Measurements from ENCODE around the gene COL8A2. TPM values are rescaled to one million over a fixed set of nuclear protein-coding genes. Genes with fewer than 3 reads are reported as not detected.
A peak's percentile ranks its signal among the peaks of the same experiment; 100 is the strongest.

Gene COL8A2
- 0.12 TPM in 2 replicates for total RNA-seq

DNA sequence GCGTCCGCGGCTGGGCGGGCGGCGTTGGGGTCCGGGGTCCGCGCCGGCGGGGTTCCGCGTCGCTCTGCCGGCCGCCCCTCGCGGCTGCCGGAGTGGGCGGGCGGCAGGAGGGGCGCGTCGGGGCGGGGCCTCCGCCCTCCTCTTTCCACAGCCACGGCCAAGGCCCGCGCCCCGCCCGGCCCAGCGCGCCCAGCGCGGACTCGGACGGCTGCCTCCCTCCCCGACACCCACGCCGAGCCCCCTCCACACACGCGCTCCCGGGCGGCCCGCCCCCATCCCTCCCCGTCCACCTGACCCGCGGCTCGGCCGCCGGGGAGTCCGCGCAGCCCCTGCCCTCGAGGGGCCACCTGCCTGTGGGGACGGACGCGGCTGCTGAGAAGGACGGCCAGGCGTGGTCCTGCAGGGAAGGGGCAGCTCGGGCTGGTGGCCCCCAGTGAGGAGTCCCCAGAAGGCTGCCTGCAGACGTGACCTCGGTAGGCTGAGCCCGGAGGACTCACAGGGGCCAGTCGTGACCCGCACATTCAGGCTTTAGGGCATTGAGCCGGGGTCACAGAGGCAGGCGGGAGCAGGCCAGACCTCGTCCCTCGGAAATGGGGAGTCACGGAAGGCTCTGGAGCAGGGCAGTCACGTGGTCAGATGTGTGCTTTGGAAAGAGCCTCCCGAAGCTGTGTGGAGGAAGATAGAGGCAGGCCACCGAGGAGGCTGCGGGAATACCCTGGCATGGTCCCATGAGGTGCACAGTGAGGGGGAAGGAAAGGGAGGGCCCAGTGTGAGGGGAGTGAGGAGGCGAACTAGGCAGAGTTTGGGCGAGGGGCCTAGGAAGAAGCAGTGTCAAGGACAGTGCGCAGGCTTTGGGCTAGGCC, at the start of gene COL8A2:
Gene COL8A2 (minus strand): TSS at position 94 of the 863 bp plus-strand sequence. CDS start 24,980 bp downstream, outside the sequence.
- DNase-seq: no peak
- Mint-ChIP-seq H3K9me3 (no peaks in the 10 kb centered on the region), H3K27ac (peak within 1 kb of the TSS; percentile 47), H3K36me3 (ENCODE audit: low read depth) (no peaks in the 10 kb centered on the region), H3K27me3 (peaks cover 42% of the 10 kb centered on the region), H3K4me3 (peak within 1 kb of the TSS; percentile 51), H3K4me1 (peaks cover 17% of the 10 kb centered on the region)
- intact Hi-C loops (cut with micrococcal nuclease): no loop called here

DNA sequence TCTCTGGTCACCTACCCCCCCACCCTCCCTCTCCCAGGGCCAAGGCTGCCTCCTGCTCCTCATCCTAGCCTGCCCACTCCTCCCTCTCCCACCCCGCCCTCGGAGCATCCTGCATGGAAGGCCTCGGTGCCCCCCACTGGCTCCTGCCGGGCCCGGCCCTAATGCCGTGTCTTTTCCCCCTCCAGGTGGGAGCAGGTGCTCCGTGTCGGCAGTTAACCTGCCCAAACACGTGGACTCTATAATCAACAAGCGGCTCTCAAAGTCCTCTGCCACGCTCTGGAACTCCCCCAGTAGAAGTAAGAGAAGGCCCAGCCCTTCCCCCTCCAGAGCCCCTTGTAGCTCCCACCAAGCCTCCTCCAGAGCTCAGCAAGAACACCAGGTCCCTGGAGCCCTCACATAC, 49.7 kb upstream of the COL8A2 start:
- no peak for DNase-seq
- Mint-ChIP-seq H3K4me3 (no peak overlapping the region), H3K9me3 (no peaks in the 10 kb centered on the region), H3K36me3 (ENCODE audit: low read depth) (peaks cover 54% of the 10 kb centered on the region), H3K4me1 (peaks cover 4% of the 10 kb centered on the region), H3K27ac (no peak overlapping the region), H3K27me3 (no peaks in the 10 kb centered on the region)
- intact Hi-C loops (cut with micrococcal nuclease): no loop called here

DNA sequence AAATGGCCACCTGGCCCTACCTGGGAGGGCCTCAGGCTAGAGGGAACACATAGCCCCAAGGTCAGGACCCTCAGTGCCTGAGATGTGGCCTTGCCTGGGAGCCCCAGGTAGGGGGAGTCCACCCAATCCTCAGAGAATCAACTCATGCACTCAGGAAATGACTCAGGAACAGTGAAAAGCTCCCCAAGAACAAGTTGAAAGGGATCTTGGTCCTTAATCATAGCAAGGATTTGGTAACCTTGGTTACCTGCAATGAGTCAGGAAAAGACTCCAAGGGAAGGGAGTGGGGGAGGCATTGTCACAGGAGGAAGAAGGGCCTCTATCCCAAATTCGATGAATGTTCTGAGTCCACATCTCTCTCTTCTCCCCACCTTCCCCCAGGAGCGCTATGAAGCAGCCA, 48.0 kb upstream of the COL8A2 start:
- no peak for DNase-seq
- H3K9me3 Mint-ChIP-seq: no peaks in the 10 kb centered on the region
- peaks cover 49% of the 10 kb centered on the region for H3K36me3 Mint-ChIP-seq (ENCODE audit: low read depth)
- peaks cover 8% of the 10 kb centered on the region for H3K4me1 Mint-ChIP-seq
- H3K27me3 Mint-ChIP-seq: no peaks in the 10 kb centered on the region
- intact Hi-C loops (cut with micrococcal nuclease): no loop called here
- H3K27ac Mint-ChIP-seq: peak overlapping the region; percentile 48
- H3K4me3 Mint-ChIP-seq: no peak overlapping the region

DNA sequence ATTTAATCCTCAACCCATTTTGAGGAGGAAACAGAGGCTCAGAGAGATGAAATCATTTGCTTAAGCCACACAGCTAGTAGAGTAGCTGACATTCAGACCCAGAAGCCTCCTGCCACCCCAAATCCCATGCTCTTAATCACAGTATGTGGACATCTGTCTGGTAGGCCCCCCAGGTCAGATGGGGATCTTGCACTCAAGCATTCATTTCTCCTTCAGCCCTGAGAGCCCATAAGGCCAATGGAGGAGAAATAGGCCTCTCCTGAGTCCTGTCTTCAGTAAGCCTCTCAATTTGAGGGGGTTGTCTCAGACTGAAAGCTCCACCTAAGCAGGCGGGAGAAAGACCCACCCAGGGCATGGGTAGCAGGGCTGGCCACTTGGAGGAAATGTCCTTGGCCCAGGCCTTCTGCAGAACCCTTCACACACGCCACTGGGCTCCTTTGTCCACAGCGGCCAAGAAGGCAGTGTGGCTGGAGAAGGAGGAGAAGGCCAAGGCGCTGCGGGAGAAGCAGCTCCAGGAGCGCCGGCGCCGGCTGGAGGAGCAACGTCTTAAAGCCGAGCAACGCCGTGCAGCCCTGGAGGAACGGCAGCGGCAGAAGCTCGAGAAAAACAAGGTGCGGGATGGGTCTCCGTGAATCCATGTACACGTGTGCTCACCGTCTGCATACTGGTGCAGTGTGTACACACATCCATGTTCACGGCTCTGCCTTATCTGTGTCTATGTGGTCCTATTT, 47.2 kb upstream of the COL8A2 start:
- H3K27ac Mint-ChIP-seq: peak overlapping the region; percentile 17

DNA sequence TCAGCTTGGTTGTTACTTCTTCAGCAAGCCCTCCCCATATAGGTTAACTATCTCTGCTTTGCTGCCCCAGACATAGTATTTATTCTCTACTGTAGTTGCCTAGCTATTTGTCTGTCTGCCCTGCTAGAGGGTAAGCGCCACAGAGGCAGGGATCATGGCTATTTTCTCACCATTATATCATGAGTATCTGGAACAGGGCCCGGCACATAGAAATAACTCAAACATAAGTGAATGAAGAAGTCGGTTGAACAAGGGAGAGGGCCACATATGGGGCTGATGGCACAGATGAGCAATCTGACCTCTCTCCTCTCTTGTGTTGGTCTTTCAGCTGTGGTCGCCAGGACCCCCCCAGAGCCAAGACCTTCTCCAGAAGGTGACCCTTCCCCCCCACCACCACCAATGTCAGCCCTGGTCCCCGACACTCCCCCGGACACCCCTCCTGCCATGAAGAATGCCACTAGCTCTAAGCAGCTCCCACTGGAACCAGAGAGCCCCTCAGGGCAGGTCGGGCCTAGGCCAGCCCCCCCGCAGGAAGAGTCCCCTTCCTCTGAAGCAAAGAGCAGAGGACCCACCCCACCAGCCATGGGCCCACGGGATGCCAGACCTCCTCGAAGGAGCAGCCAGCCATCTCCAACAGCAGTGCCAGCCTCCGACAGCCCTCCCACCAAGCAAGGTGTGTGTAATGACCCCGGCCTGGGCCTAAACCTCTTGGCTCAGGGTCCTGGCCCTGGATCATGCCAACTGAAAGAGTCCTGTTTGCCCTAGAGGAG, 45.8 kb upstream of the COL8A2 start:
- Mint-ChIP-seq H3K27ac (no peak overlapping the region), H3K9me3 (no peaks in the 10 kb centered on the region), H3K4me3 (no peak overlapping the region), H3K27me3 (no peaks in the 10 kb centered on the region), H3K4me1 (peaks cover 16% of the 10 kb centered on the region), H3K36me3 (ENCODE audit: low read depth) (peaks cover 53% of the 10 kb centered on the region)
- DNase-seq: no peak
- intact Hi-C loops (cut with micrococcal nuclease): no loop called here

More for the DNA sequence above, 47.2 kb upstream of the COL8A2 start:
- Mint-ChIP-seq H3K36me3 (ENCODE audit: low read depth) (peaks cover 45% of the 10 kb centered on the region), H3K4me1 (peaks cover 8% of the 10 kb centered on the region), H3K27me3 (no peaks in the 10 kb centered on the region), H3K4me3 (no peak overlapping the region), H3K9me3 (no peaks in the 10 kb centered on the region)
- intact Hi-C loops (cut with micrococcal nuclease): no loop called here
- DNase-seq: no peak

DNA sequence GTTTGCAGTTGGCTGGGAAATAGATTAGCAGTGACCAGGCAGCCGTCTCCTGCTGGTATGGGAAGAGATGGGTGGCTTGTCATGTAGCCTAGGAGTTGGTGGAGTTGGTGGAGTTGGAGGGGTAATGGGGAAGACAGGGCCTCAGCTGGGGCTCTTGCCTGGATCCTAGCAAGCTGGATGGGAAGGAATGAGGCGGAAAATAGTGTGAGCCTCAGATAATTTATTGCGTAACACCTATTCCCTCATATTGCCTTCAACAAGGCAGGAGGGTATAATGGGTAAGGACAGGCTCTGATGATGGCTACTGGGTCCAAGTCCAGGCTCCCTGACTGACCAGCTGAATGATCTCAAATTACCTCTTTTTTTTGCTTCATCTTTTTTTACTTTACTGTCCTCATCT, 43.5 kb upstream of the COL8A2 start:
- H3K36me3 Mint-ChIP-seq (ENCODE audit: low read depth): peaks cover 45% of the 10 kb centered on the region
- H3K4me3 Mint-ChIP-seq: no peak overlapping the region
- H3K27ac Mint-ChIP-seq: peak overlapping the region; percentile 3
- H3K4me1 Mint-ChIP-seq: peaks cover 20% of the 10 kb centered on the region
- H3K9me3 Mint-ChIP-seq: no peaks in the 10 kb centered on the region
- no peaks in the 10 kb centered on the region for H3K27me3 Mint-ChIP-seq
- DNase-seq: no peak
- intact Hi-C loops (cut with micrococcal nuclease): no loop called here

DNA sequence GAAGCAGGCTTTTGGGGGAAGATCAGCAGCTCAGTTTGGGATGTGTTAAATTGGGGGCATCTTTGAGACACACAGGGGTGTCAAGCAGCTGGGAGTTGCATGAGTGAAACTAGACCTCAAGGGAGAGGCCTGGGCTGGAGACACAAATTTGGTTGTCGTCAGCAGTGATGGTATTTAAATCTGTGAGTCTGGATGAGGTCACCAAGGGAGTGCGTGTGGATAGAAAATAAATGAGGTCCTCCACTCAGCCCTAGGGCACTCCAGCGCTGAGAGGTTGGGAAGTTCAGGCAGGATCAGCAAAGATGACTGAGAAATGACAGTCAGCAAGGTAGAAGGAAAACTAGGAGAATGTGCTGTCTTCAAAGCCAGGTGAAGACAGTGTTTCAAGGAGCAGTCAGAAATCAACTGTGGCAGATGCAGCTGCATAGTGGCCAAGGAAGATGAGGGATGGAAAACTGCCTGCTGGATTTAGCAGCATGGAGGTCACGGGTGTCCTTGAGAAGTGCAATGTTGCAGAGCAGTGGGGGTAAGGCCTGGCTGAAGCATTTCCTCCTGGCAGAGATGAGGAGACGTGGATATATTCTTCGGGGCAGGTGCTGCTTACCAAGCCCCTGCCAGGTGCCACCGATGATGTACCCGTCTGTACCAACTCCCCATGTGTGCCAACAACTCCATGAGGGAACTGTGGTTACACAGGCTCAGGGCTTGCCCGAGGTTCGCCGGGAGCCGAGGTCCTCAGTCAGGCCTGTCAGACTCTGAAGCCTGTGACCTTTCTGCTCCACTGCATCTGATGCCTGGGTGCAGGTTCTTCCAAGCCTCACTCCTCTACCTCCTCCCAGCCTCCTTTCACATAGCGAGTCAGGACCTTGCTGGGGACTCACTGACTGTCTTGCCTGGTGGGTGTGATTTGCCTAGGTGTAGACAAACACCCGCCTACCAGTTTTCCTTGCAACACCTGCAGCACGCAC, 42.2 kb upstream of the COL8A2 start:
- peaks cover 29% of the 10 kb centered on the region for H3K4me1 Mint-ChIP-seq
- no peak overlapping the region for H3K4me3 Mint-ChIP-seq
- no peak for DNase-seq
- H3K27me3 Mint-ChIP-seq: no peaks in the 10 kb centered on the region
- H3K9me3 Mint-ChIP-seq: no peaks in the 10 kb centered on the region
- intact Hi-C loops (cut with micrococcal nuclease): no loop called here
- H3K27ac Mint-ChIP-seq: peak overlapping the region; percentile 29
- peaks cover 39% of the 10 kb centered on the region for H3K36me3 Mint-ChIP-seq (ENCODE audit: low read depth)

DNA sequence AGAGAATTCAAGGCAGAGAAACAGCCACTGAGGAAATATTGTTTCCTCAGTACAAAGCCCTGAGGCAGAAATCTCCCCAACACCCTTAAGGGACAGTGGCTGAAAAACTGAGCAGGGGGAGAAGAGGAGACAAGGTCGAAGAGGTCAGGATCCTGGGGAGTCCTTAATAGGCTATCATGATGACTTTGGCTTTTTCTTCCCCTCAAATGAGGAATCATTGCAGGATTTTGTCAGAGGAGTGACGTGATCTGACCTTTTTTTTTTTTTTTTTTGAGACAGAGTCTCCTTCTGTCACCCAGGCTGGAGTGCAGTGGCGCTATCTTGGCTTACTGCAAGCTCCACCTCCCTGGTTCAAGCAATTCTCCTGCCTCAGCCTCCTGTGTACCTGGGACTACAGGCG, 41.1 kb upstream of the COL8A2 start:
- H3K27me3 Mint-ChIP-seq: no peaks in the 10 kb centered on the region
- H3K27ac Mint-ChIP-seq: peak overlapping the region; percentile 9
- no peak for DNase-seq
- peaks cover 40% of the 10 kb centered on the region for H3K4me1 Mint-ChIP-seq
- no peak overlapping the region for H3K4me3 Mint-ChIP-seq
- no peaks in the 10 kb centered on the region for H3K9me3 Mint-ChIP-seq
- intact Hi-C loops (cut with micrococcal nuclease): no loop called here
- peaks cover 37% of the 10 kb centered on the region for H3K36me3 Mint-ChIP-seq (ENCODE audit: low read depth)

DNA sequence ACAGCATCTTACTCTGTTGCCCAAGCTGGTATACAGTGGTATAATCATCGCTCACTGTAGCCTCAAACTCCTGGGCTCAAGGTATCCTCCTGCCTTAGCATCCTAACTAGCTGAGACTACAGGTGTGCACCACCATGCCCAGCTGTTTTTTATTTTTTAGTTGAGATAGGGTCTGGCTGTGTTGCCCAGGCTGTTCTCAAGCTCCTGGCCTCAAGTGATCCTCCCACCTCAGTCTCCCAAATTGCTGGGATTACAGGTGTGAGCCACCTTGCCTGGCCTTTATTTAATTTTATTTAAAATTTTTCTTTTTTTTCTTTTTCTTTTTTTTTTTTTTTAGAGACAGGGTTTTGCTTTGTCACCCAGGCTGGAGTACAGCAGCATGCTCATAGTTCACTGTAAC, 40.1 kb upstream of the COL8A2 start:
- Mint-ChIP-seq H3K27ac (no peak overlapping the region), H3K36me3 (ENCODE audit: low read depth) (peaks cover 31% of the 10 kb centered on the region), H3K9me3 (no peaks in the 10 kb centered on the region), H3K4me1 (peaks cover 47% of the 10 kb centered on the region), H3K27me3 (no peaks in the 10 kb centered on the region), H3K4me3 (no peak overlapping the region)
- intact Hi-C loops (cut with micrococcal nuclease): no loop called here
- no peak for DNase-seq

DNA sequence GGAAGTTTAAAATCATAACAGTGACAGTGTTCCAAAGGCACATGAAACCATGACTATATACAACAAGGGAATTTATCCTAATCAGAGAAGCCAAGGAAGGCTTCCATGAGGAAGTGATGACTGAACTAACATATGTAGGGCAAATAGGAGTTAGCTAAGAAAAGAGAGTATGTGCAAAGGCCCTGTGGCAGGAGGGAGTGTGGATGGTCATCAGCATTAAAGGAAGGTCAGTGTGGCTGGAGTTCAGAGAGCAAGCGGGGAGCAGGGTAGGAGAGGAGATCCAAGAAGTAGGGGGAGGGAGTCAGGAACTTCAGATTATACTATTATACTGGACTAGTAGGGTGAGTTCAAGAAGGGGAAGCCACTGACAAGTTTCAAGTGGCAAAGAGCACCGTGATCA, 39.3 kb upstream of the COL8A2 start:
- Mint-ChIP-seq H3K27ac (peak overlapping the region; percentile 7), H3K9me3 (no peaks in the 10 kb centered on the region), H3K4me1 (peaks cover 55% of the 10 kb centered on the region), H3K27me3 (no peaks in the 10 kb centered on the region), H3K36me3 (ENCODE audit: low read depth) (peaks cover 31% of the 10 kb centered on the region), H3K4me3 (no peak overlapping the region)
- intact Hi-C loops (cut with micrococcal nuclease): no loop called here
- no peak for DNase-seq

DNA sequence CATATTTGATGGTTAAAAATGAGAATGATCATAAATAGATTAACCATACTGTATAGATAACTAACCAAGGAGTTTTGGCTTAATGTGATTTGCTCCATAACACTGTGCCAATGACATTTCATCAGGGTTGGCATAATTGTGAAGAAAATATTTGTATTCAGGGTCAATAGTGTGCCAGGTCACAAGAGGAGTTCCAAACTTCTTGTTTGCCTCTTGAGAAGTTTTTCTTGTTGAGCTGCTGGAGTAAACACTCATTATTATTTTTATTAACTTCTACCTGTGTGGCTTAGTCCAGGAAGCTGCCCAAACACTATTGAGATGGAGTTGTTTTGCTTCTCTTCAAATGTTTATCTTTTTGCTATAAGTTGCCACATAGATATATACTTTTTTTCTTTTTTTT, 38.4 kb upstream of the COL8A2 start:
- H3K27me3 Mint-ChIP-seq: no peaks in the 10 kb centered on the region
- H3K36me3 Mint-ChIP-seq (ENCODE audit: low read depth): peaks cover 35% of the 10 kb centered on the region
- peaks cover 60% of the 10 kb centered on the region for H3K4me1 Mint-ChIP-seq
- intact Hi-C loops (cut with micrococcal nuclease): no loop called here
- H3K4me3 Mint-ChIP-seq: no peak overlapping the region
- DNase-seq: no peak
- no peaks in the 10 kb centered on the region for H3K9me3 Mint-ChIP-seq
- peak overlapping the region; percentile 99 for H3K27ac Mint-ChIP-seq

DNA sequence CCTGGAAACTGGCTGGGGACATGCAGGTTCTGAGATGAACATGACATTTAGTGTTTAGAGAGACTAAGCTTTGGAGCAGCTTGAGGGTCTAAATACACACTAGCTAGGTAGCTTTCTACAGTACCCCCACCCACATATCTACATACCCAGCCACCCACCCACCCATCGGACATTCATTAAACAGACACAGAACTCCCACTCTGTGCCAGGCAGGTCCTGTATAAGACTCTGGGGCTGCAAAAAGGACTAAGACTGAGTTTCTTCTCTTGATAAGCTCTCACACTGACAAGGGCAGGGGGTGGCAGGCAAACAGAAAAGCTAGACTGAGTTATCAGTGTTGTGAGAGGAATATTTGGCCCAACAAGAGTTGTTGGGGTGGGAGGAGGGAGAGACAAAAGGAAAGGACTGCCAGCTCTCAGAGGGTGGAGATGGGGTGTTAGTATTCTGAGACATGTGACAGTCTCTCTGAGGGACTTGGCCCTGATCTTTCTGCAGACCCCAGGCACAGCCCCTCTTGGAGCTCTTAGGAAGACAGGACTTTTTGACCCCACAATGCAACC, 37.7 kb upstream of the COL8A2 start:
- DNase-seq: no peak
- Mint-ChIP-seq H3K9me3 (no peaks in the 10 kb centered on the region), H3K4me1 (peaks cover 64% of the 10 kb centered on the region), H3K27me3 (no peaks in the 10 kb centered on the region), H3K27ac (peak overlapping the region; percentile 99), H3K4me3 (peak overlapping the region; percentile 88), H3K36me3 (ENCODE audit: low read depth) (peaks cover 40% of the 10 kb centered on the region)
- intact Hi-C loops (cut with micrococcal nuclease): loop anchor here (1.0 kb wide), 1 partner anchor 62 kb away; the partner anchor contains the start of gene THRAP3
